ENCODE results near the gene ANKMY1.
"Not testable (repeated sequence)": the region's sequence is repeated elsewhere in the genome, so short reads cannot be mapped to it uniquely, and the experiment has no call there.

Gene ANKMY1

GRCh38 chr2:240499309-240500301 lies 58.2 kb downstream of the ANKMY1 start:
- TF ChIP-seq REST (IDR thresholded peaks at IDR 0.05; ENCODE audit: insufficient replicate concordance, low read depth) (no peak), SPI1 (IDR thresholded peaks at IDR 0.05; ENCODE audit: borderline replicate concordance, low read depth) (no peak), POLR2AphosphoS5 (IDR thresholded peaks at IDR 0.05; ENCODE audit: low read depth) (no peak)
- H3K27me3 ChIP-seq (ENCODE audit: insufficient read depth, poor library complexity, severe bottlenecking) = no peaks in the 10 kb centered on the region
- no peak overlapping the region for H3K27ac ChIP-seq (replicated peaks)
- no peak for DNase-seq (ENCODE audit: low read depth in 1 of 2, low spot score in 1 of 2)
- no peak overlapping the region for H3K4me3 ChIP-seq (replicated peaks; ENCODE audit: insufficient read depth, low read length)

GRCh38 chr2:240498958-240499260 lies 58.9 kb downstream of the ANKMY1 start:
- Histone ChIP-seq H3K4me3 (replicated peaks; ENCODE audit: insufficient read depth, low read length) (no peak overlapping the region), H3K27ac (replicated peaks) (no peak overlapping the region), H3K27me3 (ENCODE audit: insufficient read depth, poor library complexity, severe bottlenecking) (no peaks in the 10 kb centered on the region)
- TF ChIP-seq POLR2AphosphoS5 (IDR thresholded peaks at IDR 0.05; ENCODE audit: low read depth) = no peak
- no peak for TF ChIP-seq CTCF (IDR thresholded peaks at IDR 0.05; ENCODE audit: insufficient read depth, low read length)
- no peak for TF ChIP-seq GABPA (IDR thresholded peaks at IDR 0.05; ENCODE audit: low read depth)
- no peak for TF ChIP-seq SPI1 (IDR thresholded peaks at IDR 0.05; ENCODE audit: borderline replicate concordance, low read depth)
- no peak for DNase-seq (ENCODE audit: low read depth in 1 of 2, low spot score in 1 of 2)

GRCh38 chr2:240498171-240498957 lies 59.4 kb downstream of the ANKMY1 start:
- H3K27me3 ChIP-seq (ENCODE audit: insufficient read depth, poor library complexity, severe bottlenecking) = no peaks in the 10 kb centered on the region
- no peak for DNase-seq (ENCODE audit: low read depth in 1 of 2, low spot score in 1 of 2)
- no peak overlapping the region for H3K27ac ChIP-seq (replicated peaks)
- no peak overlapping the region for H3K4me3 ChIP-seq (replicated peaks; ENCODE audit: insufficient read depth, low read length)
- TF ChIP-seq POLR2AphosphoS5 (IDR thresholded peaks at IDR 0.05; ENCODE audit: low read depth) (no peak), GABPA (IDR thresholded peaks at IDR 0.05; ENCODE audit: low read depth) (no peak), REST (IDR thresholded peaks at IDR 0.05; ENCODE audit: insufficient replicate concordance, low read depth) (no peak), CTCF (IDR thresholded peaks at IDR 0.05; ENCODE audit: insufficient read depth, low read length) (no peak), SPI1 (IDR thresholded peaks at IDR 0.05; ENCODE audit: borderline replicate concordance, low read depth) (no peak)

- not testable (repeated sequence) for H3K27me3 ChIP-seq (ENCODE audit: insufficient read depth, poor library complexity, severe bottlenecking); H3K4me3 ChIP-seq (replicated peaks; ENCODE audit: insufficient read depth, low read length); DNase-seq (ENCODE audit: low read depth in 1 of 2, low spot score in 1 of 2); H3K27ac ChIP-seq (replicated peaks)
Observed at GRCh38 chr2:240497082-240497481, 60.7 kb downstream of the ANKMY1 start.

GRCh38 chr2:240494942-240495341 lies 62.8 kb downstream of the ANKMY1 start:
- not testable (repeated sequence) for DNase-seq (ENCODE audit: low read depth in 1 of 2, low spot score in 1 of 2); H3K4me3 ChIP-seq (replicated peaks; ENCODE audit: insufficient read depth, low read length); H3K27ac ChIP-seq (replicated peaks); H3K27me3 ChIP-seq (ENCODE audit: insufficient read depth, poor library complexity, severe bottlenecking)
